ENCODE measurements around the gene ADNP.

ADNP gene

GRCh38 chr20:50876063-50876685 is 55.1 kb downstream of the ADNP start:
- TF ChIP-seq, protein P1, sequence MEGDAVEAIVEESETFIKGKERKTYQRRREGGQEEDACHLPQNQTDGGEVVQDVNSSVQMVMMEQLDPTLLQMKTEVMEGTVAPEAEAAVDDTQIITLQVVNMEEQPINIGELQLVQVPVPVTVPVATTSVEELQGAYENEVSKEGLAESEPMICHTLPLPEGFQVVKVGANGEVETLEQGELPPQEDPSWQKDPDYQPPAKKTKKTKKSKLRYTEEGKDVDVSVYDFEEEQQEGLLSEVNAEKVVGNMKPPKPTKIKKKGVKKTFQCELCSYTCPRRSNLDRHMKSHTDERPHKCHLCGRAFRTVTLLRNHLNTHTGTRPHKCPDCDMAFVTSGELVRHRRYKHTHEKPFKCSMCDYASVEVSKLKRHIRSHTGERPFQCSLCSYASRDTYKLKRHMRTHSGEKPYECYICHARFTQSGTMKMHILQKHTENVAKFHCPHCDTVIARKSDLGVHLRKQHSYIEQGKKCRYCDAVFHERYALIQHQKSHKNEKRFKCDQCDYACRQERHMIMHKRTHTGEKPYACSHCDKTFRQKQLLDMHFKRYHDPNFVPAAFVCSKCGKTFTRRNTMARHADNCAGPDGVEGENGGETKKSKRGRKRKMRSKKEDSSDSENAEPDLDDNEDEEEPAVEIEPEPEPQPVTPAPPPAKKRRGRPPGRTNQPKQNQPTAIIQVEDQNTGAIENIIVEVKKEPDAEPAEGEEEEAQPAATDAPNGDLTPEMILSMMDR (IDR thresholded peaks at IDR 0.05; ENCODE audit: unreplicated experiment in 3 of 3): no peak

DNA sequence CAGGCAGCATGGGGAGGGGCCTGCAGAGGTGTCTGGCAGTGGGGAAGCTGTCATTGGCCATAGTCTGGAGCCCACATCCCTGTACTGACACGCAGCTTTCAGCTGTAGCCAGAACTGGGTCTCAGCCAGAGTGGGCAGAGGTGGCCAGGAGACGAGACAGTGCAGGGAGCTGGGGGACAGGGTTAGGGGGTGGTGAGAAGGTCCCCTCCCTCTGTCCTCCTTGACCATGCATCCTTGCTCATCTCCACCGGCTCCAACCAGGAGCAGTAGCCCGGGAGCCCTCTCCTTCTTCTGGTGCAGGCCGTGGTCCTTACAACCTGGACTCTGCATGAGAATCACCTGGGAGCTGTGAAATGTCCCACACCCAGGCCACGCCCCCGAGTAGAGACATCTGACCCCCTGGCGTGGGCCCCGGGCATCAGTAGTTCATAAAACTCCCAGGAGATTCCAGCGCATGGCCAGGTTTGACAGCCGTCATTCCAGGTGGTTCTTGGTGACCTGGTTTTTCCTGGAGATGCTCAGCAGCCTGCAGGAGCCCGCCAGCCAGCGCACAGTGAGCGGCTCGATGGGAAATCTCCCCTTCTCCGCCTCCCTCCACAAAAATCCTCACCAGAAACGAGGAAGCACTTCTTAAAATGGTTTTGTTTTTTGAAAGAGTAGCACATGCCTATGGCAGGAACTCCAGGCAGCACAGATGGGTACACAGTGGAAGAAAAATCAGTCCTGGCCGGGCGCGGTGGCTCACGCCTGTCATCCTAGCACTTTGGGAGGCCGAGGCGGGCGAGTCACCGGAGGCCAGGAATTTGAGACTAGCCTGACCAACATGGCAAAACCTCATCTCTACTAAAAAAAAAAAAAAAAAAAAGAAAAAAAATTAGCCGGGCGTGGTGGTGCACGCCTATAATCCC is 56.2 kb downstream of the ADNP start:
- Mint-ChIP-seq H3K4me1 (peaks cover 25% of the 10 kb centered on the region), H3K9me3 (no peaks in the 10 kb centered on the region), H3K27me3 (ENCODE audit: low read depth) (no peaks in the 10 kb centered on the region), H3K27ac (no peak overlapping the region), H3K36me3 (ENCODE audit: low read depth) (peaks cover 4% of the 10 kb centered on the region), H3K4me3 (no peak overlapping the region)
- TF ChIP-seq, protein P1 (IDR thresholded peaks at IDR 0.05; ENCODE audit: unreplicated experiment in 3 of 3): no peak

More at GRCh38 chr20:50876063-50876685, 55.1 kb downstream of the ADNP start:
- H3K27me3 Mint-ChIP-seq (ENCODE audit: low read depth): no peaks in the 10 kb centered on the region
- H3K9me3 Mint-ChIP-seq: no peaks in the 10 kb centered on the region
- H3K4me1 Mint-ChIP-seq: peaks cover 16% of the 10 kb centered on the region
- no peak overlapping the region for H3K27ac Mint-ChIP-seq
- H3K4me3 Mint-ChIP-seq: no peak overlapping the region
- H3K36me3 Mint-ChIP-seq (ENCODE audit: low read depth): peaks cover 5% of the 10 kb centered on the region

DNA sequence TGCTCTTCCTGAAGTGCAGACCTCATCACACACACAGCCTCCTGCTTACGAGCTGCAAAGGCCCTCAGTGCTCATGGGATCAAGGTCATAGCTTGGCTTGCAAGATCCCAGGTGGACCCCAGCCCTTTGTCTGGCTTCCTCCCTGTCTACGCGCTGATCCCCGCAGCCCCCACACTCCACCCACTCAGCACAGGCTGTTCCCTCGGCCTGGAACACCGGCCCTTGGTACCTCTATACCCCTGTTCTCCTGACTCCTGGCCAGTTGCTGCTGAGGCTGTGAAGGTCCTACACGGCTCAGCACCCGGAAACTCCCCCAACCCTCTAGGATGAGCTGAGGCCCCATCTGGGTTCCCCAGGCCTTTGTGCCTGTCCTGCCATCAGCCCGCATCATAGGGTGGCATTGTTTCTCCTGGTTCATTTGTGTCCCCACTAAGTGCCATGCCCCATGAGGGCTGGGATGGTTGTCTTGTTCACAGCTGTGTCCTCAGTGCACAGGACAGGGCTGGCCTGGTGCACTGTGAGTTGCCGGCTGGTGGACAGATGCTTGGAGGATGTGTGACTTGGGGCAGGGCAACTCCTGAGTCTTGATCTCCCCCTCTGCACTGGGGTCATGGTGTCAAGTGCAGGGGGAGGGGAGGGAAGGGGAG is 57.0 kb downstream of the ADNP start:
- peak overlapping the region in 1 of 3 experiments; percentile 73 for H3K27ac Mint-ChIP-seq
- H3K4me3 Mint-ChIP-seq: no peak overlapping the region
- no peaks in the 10 kb centered on the region for H3K27me3 Mint-ChIP-seq (ENCODE audit: low read depth)
- peaks cover 25% of the 10 kb centered on the region for H3K4me1 Mint-ChIP-seq
- no peaks in the 10 kb centered on the region for H3K36me3 Mint-ChIP-seq (ENCODE audit: low read depth)
- TF ChIP-seq, protein P1 (IDR thresholded peaks at IDR 0.05; ENCODE audit: unreplicated experiment in 3 of 3): no peak
- no peaks in the 10 kb centered on the region for H3K9me3 Mint-ChIP-seq

GRCh38 chr20:50873585-50873984 is 57.7 kb downstream of the ADNP start:
- no peaks in the 10 kb centered on the region for H3K27me3 Mint-ChIP-seq (ENCODE audit: low read depth)
- no peaks in the 10 kb centered on the region for H3K9me3 Mint-ChIP-seq
- peak overlapping the region in 1 of 3 experiments; percentile 28 for H3K27ac Mint-ChIP-seq
- peaks cover 25% of the 10 kb centered on the region for H3K4me1 Mint-ChIP-seq
- no peaks in the 10 kb centered on the region for H3K36me3 Mint-ChIP-seq (ENCODE audit: low read depth)
- TF ChIP-seq, protein P1 (IDR thresholded peaks at IDR 0.05; ENCODE audit: unreplicated experiment in 3 of 3): no peak
- H3K4me3 Mint-ChIP-seq: no peak overlapping the region

DNA sequence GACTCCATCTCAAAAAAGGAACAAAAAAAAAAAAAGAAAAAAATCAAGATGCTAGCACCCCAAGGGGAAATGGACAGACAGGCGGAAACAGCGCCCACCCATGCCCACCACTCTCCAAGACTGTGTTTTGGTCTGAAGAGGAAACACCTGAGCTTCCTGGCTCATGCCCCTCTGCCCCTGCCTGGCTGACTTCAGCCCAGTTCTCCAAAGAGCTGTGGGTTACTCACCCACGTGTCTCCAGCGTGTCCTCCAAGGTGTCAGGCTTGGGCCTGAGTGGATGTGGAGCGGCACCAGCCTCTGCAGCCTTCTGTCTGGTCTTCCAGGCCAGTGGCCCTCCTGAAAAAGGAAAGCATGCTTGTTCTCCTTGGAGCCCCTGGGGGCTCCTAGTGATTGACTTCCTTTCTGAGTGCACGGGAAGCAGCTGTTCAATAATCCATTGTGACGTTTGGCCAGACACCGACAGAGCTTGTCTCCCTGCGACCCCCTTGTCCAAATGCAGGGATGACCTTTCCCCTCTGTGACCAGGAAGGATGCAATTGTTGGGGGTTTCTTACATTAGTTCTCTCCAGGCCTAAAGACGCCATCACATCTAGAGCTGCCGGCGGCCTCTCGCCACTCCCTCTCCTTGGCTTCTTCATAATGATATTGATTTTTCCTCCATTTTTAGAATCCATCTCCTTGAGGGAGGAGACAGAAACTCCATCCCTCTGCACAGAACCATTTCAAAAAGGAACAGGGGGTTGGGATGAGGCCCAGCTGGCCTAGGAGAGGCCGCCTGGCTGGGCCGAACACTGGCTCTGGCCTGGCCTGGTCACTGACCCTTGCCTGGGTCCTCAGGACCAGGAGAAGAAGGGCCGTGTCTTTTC is 58.4 kb downstream of the ADNP start:
- H3K4me1 Mint-ChIP-seq: peaks cover 25% of the 10 kb centered on the region
- no peaks in the 10 kb centered on the region for H3K27me3 Mint-ChIP-seq (ENCODE audit: low read depth)
- H3K9me3 Mint-ChIP-seq: no peaks in the 10 kb centered on the region
- peak overlapping the region in 2 of 3 experiments; percentile 33 to 61 for H3K27ac Mint-ChIP-seq
- no peaks in the 10 kb centered on the region for H3K36me3 Mint-ChIP-seq (ENCODE audit: low read depth)
- TF ChIP-seq, protein P1 (IDR thresholded peaks at IDR 0.05; ENCODE audit: unreplicated experiment in 3 of 3): no peak
- peak overlapping the region in 2 of 3 experiments; percentile 16 to 21 for H3K4me3 Mint-ChIP-seq
